Karpas-422 (cell line): ENCODE results near the gene CADM1. TPM values are rescaled to one million over a fixed set of nuclear protein-coding genes. Genes with fewer than 3 reads are reported as not detected.

Experiments used
- DNase-seq: peaks from one replicate; pipeline ENCODE4 v3.0.0-alpha.2; 2015
- H2AFZ ChIP-seq: fragments of 200-600 bp; sonication (generic); 2 replicates; pipeline ENCODE4 v1.6.1; 2014; ENCODE audit warnings: antibody characterized with exemption, low read length, mixed read lengths
- H3K27ac ChIP-seq: fragments of 200-600 bp; sonication (generic); 2 replicates; pipeline ENCODE4 v1.5.1; 2014; ENCODE audit warnings: mild to moderate bottlenecking, low read length, moderate library complexity
- H3K27me3 ChIP-seq: fragments of 200-600 bp; sonication (generic); 2 replicates; pipeline ENCODE4 v1.6.1; 2014; ENCODE audit warnings: low read length, mixed read lengths
- H3K36me3 ChIP-seq: fragments of 200-600 bp; sonication (generic); 2 replicates; pipeline ENCODE4 v1.6.1; 2014; ENCODE audit warnings: low read length, mixed read lengths; ENCODE audit not compliant: insufficient read depth
- H3K4me1 ChIP-seq: fragments of 200-600 bp; sonication (generic); 2 replicates; pipeline ENCODE4 v1.6.1; 2014; ENCODE audit warnings: mild to moderate bottlenecking, low read length, mixed read lengths
- H3K4me2 ChIP-seq: fragments of 200-600 bp; sonication (generic); 2 replicates; pipeline ENCODE4 v1.6.1; 2014; ENCODE audit warnings: low read length, low read depth, mild to moderate bottlenecking; ENCODE audit not compliant: poor library complexity, severe bottlenecking
- H3K4me3 ChIP-seq: fragments of 200-600 bp; sonication (generic); 2 replicates; pipeline ENCODE4 v1.5.1; 2014; ENCODE audit warnings: mild to moderate bottlenecking, antibody characterized with exemption, low read length, mixed read lengths
- H3K79me2 ChIP-seq: fragments of 200-600 bp; sonication (generic); 2 replicates; pipeline ENCODE4 v1.6.1; 2014; ENCODE audit warnings: mild to moderate bottlenecking, low read length, mixed read lengths
- H3K9ac ChIP-seq: fragments of 200-600 bp; sonication (generic); 2 replicates; pipeline ENCODE4 v1.6.0; 2014; ENCODE audit warnings: low read length
- H3K9me2 ChIP-seq: fragments of 200-600 bp; sonication (generic), shearing (Covaris generic); replicated peaks from 2 replicates; pipeline ENCODE4 v1.6.0; 2014; ENCODE audit warnings: mild to moderate bottlenecking, low read length, moderate library complexity; ENCODE audit not compliant: insufficient read depth
- H3K9me3 ChIP-seq: fragments of 300-700, 200-600 bp; sonication (generic); 2 replicates; pipeline ENCODE4 v1.6.1; 2014; ENCODE audit warnings: low read length, mixed read lengths
- H4K20me1 ChIP-seq: fragments of 200-600 bp; sonication (generic); 2 replicates; pipeline ENCODE4 v1.6.1; 2014; ENCODE audit warnings: mild to moderate bottlenecking, antibody characterized with exemption, low read length, low read depth; ENCODE audit not compliant: insufficient read depth
- total RNA-seq: library from RNA; depleted of rRNA; stranded (reverse); fragments of >200 nt; shearing (Covaris generic); gene quantifications from 2 replicates; pipeline ENCODE4 v1.2.3, GENCODE V29; 2014; ENCODE audit warnings: low replicate concordance

Gene CADM1
- total RNA-seq, 1 experiment from 2014 or later: not detected

- no peaks in the 10 kb centered on the region for H3K36me3 ChIP-seq
- H2AFZ ChIP-seq: no peak overlapping the region
- no peaks in the 10 kb centered on the region for H3K4me1 ChIP-seq
- no peak overlapping the region for H3K27ac ChIP-seq
- no peak overlapping the region for H3K4me3 ChIP-seq
- DNase-seq: no peak
- no peaks in the 10 kb centered on the region for H4K20me1 ChIP-seq
- H3K9me2 ChIP-seq: no peaks in the 10 kb centered on the region
- H3K79me2 ChIP-seq: no peaks in the 10 kb centered on the region
- no peak overlapping the region for H3K9ac ChIP-seq
- H3K4me2 ChIP-seq: no peak overlapping the region
- H3K9me3 ChIP-seq: no peaks in the 10 kb centered on the region
- H3K27me3 ChIP-seq: no peaks in the 10 kb centered on the region
These were observed 48.6 kb downstream of the CADM1 start for GRCh38 chr11:115455613-115456012.

DNA sequence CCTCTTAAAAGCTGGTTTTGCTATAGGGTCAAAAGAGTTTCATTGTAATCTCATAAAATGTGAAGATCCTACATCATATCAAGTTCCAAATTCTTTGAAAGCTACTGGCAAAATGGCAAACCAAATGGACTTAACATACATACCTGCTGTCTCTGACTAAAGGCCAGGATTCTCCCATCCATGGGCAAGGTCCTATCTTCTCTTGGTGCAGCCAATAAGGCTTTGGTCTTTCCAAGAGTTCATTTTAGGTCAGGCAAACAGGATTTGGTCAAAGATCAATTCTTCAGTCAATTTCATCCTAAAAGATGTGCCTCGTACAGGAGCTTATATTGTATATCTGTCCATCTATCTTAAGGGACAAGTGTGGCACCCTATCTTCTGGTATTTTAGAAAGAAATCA, 49.7 kb downstream of the CADM1 start:
- no peaks in the 10 kb centered on the region for H3K9me2 ChIP-seq
- no peak overlapping the region for H3K9ac ChIP-seq
- DNase-seq: no peak
- H2AFZ ChIP-seq: no peak overlapping the region
- no peak overlapping the region for H3K4me3 ChIP-seq
- H3K79me2 ChIP-seq: no peaks in the 10 kb centered on the region
- no peaks in the 10 kb centered on the region for H3K4me1 ChIP-seq
- no peak overlapping the region for H3K27ac ChIP-seq
- H3K4me2 ChIP-seq: no peak overlapping the region
- no peaks in the 10 kb centered on the region for H3K27me3 ChIP-seq
- no peaks in the 10 kb centered on the region for H3K36me3 ChIP-seq
- H4K20me1 ChIP-seq: no peaks in the 10 kb centered on the region
- H3K9me3 ChIP-seq: no peaks in the 10 kb centered on the region

DNA sequence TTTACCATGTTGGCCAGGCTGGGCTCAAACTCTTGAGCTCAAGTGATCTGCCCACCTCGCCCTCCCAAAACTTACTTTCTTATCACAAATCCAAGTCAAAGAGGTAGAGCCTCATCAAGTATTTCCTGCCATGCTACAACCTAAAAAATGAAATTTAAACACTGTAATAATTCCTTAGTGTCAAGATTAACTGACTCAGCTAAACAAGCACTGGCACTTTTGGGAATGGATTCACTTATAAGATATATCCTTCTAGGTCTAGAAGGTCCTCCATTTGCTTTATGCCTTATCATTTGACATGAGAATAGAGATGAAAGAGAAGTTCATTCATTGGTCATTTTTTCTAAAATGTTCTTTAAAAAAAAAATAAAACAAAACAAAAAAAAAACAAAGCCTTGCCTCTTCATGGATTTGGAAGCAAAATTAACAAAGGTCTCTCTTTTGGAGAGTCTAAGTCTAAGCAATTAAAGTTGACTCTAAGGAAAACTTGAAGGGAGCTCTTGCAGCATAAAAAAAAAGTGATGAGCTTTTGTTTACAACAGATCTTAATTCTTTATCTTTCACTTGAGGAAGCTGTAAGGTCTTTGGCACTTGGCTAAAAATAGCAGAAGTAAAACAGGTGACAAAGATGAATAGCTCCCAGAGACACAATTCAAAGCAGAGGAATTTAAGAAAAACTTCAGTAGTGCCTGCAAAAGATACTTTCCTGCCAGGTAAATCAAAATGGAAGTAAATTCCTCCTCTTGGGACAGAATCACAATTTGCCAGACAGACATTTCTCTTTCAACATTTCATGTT, 50.3 kb downstream of the CADM1 start:
- no peaks in the 10 kb centered on the region for H3K9me3 ChIP-seq
- no peak overlapping the region for H3K9ac ChIP-seq
- H3K36me3 ChIP-seq: no peaks in the 10 kb centered on the region
- H3K79me2 ChIP-seq: no peaks in the 10 kb centered on the region
- H3K9me2 ChIP-seq: no peaks in the 10 kb centered on the region
- H3K4me2 ChIP-seq: no peak overlapping the region
- no peaks in the 10 kb centered on the region for H4K20me1 ChIP-seq
- H3K27me3 ChIP-seq: no peaks in the 10 kb centered on the region
- H3K4me3 ChIP-seq: no peak overlapping the region
- no peaks in the 10 kb centered on the region for H3K4me1 ChIP-seq
- no peak overlapping the region for H3K27ac ChIP-seq
- DNase-seq: no peak
- no peak overlapping the region for H2AFZ ChIP-seq

- Histone ChIP-seq H2AFZ (no peak overlapping the region), H3K27me3 (no peaks in the 10 kb centered on the region), H3K4me2 (no peak overlapping the region), H3K4me1 (no peaks in the 10 kb centered on the region), H3K9ac (no peak overlapping the region), H3K9me3 (no peaks in the 10 kb centered on the region), H3K79me2 (no peaks in the 10 kb centered on the region), H3K36me3 (no peaks in the 10 kb centered on the region), H4K20me1 (no peaks in the 10 kb centered on the region), H3K27ac (no peak overlapping the region), H3K9me2 (no peaks in the 10 kb centered on the region), H3K4me3 (no peak overlapping the region)
- DNase-seq: no peak
These were observed 52.0 kb downstream of the CADM1 start for GRCh38 chr11:115452241-115452640.

- Histone ChIP-seq H3K9me3 (no peaks in the 10 kb centered on the region), H4K20me1 (no peaks in the 10 kb centered on the region), H3K79me2 (no peaks in the 10 kb centered on the region), H3K4me2 (no peak overlapping the region), H3K4me1 (no peaks in the 10 kb centered on the region), H2AFZ (no peak overlapping the region), H3K36me3 (no peaks in the 10 kb centered on the region), H3K27ac (no peak overlapping the region), H3K9me2 (no peaks in the 10 kb centered on the region), H3K9ac (no peak overlapping the region), H3K27me3 (no peaks in the 10 kb centered on the region), H3K4me3 (no peak overlapping the region)
- DNase-seq: no peak
These were observed 53.7 kb downstream of the CADM1 start for GRCh38 chr11:115450519-115450918.

GRCh38 chr11:115447273-115447864, 56.8 kb downstream of the CADM1 start:
- Histone ChIP-seq H3K27ac (no peak overlapping the region), H4K20me1 (no peaks in the 10 kb centered on the region), H3K4me2 (no peak overlapping the region)

DNA sequence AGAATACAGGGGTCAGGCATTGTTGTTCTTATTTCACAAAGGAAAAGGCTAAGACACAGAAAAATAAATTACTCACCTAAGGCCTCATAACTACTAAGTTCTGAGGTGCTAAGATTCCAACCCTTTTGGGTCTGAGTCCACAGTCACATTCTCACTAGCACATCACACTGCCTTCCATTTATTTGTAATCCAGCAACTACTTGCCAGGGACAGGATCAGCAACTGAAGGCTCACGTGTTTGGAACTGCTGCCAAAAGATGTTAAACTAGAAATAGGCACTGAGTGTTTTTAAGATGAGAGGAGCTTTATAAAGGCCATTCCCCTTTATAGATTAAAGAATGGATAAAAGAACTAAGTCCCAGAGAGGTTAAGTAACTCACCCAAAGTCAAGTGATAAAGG, 58.0 kb downstream of the CADM1 start:
- Histone ChIP-seq H3K9me2 (no peaks in the 10 kb centered on the region), H3K4me3 (no peak overlapping the region), H3K27ac (no peak overlapping the region), H4K20me1 (no peaks in the 10 kb centered on the region), H3K4me2 (no peak overlapping the region), H3K9ac (no peak overlapping the region), H3K4me1 (no peaks in the 10 kb centered on the region), H3K36me3 (no peaks in the 10 kb centered on the region), H3K79me2 (no peaks in the 10 kb centered on the region), H3K27me3 (no peaks in the 10 kb centered on the region), H2AFZ (no peak overlapping the region), H3K9me3 (no peaks in the 10 kb centered on the region)
- DNase-seq: no peak

More at GRCh38 chr11:115447273-115447864, 56.8 kb downstream of the CADM1 start:
- no peaks in the 10 kb centered on the region for H3K27me3 ChIP-seq
- no peak for DNase-seq
- H3K9me2 ChIP-seq: no peaks in the 10 kb centered on the region
- H3K4me1 ChIP-seq: no peaks in the 10 kb centered on the region
- no peaks in the 10 kb centered on the region for H3K79me2 ChIP-seq
- no peaks in the 10 kb centered on the region for H3K9me3 ChIP-seq
- H3K9ac ChIP-seq: no peak overlapping the region
- H3K36me3 ChIP-seq: no peaks in the 10 kb centered on the region
- H2AFZ ChIP-seq: no peak overlapping the region
- H3K4me3 ChIP-seq: no peak overlapping the region

- no peaks in the 10 kb centered on the region for H3K79me2 ChIP-seq
- no peak overlapping the region for H3K9ac ChIP-seq
- H2AFZ ChIP-seq: no peak overlapping the region
- no peaks in the 10 kb centered on the region for H3K27me3 ChIP-seq
- no peaks in the 10 kb centered on the region for H3K9me2 ChIP-seq
- no peaks in the 10 kb centered on the region for H3K9me3 ChIP-seq
- no peak for DNase-seq
- H3K4me3 ChIP-seq: no peak overlapping the region
- H4K20me1 ChIP-seq: no peaks in the 10 kb centered on the region
- H3K27ac ChIP-seq: no peak overlapping the region
- no peak overlapping the region for H3K4me2 ChIP-seq
- no peaks in the 10 kb centered on the region for H3K36me3 ChIP-seq
- H3K4me1 ChIP-seq: no peaks in the 10 kb centered on the region
These were observed 59.7 kb downstream of the CADM1 start for GRCh38 chr11:115444542-115444941.
